HG02943 (cell line): ENCODE results near the gene HIGD1C.
"Not testable (repeated sequence)": the region's sequence is repeated elsewhere in the genome, so short reads cannot be mapped to it uniquely, and the experiment has no call there.

Experiments used
- ATAC-seq: cut with Tn5 transposase; IDR thresholded peaks from one replicate; pipeline ENCODE4 v1.9.1; 2021; ENCODE audit warnings: mild to moderate bottlenecking, low read depth, moderate library complexity; ENCODE audit not compliant: unreplicated experiment

HIGD1C gene

GRCh38 chr12:50952510-50952909, at the start of gene HIGD1C:
Gene HIGD1C, plus strand, starts transcription at chr12:50952544. Its CDS starts 1,455 bp downstream, at chr12:50953999.
- ATAC-seq: no peak

GRCh38 chr12:50908479-50908878, 43.9 kb upstream of the HIGD1C start:
- ATAC-seq: not testable (repeated sequence)

- not testable (repeated sequence) for ATAC-seq
Observed at GRCh38 chr12:50912361-50912760, 40.0 kb upstream of the HIGD1C start.

- no peak for ATAC-seq
Observed at GRCh38 chr12:50913224-50913623, 39.1 kb upstream of the HIGD1C start.

GRCh38 chr12:50914872-50915484, 37.4 kb upstream of the HIGD1C start:
- no peak for ATAC-seq

- no peak for ATAC-seq
Observed at GRCh38 chr12:50916292-50916691, 36.1 kb upstream of the HIGD1C start.

- ATAC-seq: no peak
Observed at GRCh38 chr12:50918584-50919316, 33.6 kb upstream of the HIGD1C start.

GRCh38 chr12:50922820-50923219, 29.5 kb upstream of the HIGD1C start:
- ATAC-seq: no peak

GRCh38 chr12:50923361-50924130, 28.8 kb upstream of the HIGD1C start:
- ATAC-seq: no peak

GRCh38 chr12:50924131-50924438, 28.3 kb upstream of the HIGD1C start:
- no peak for ATAC-seq

GRCh38 chr12:50924439-50925341, 27.7 kb upstream of the HIGD1C start:
- ATAC-seq: peak; percentile 86

GRCh38 chr12:50925342-50925651, 27.0 kb upstream of the HIGD1C start:
- ATAC-seq: no peak

GRCh38 chr12:50925920-50926319, 26.4 kb upstream of the HIGD1C start:
- ATAC-seq: no peak

- no peak for ATAC-seq
Observed at GRCh38 chr12:50926415-50926814, 25.9 kb upstream of the HIGD1C start.

- ATAC-seq: not testable (repeated sequence)
Observed at GRCh38 chr12:50926932-50927331, 25.4 kb upstream of the HIGD1C start.

GRCh38 chr12:50927356-50927755, 25.0 kb upstream of the HIGD1C start:
- no peak for ATAC-seq

- no peak for ATAC-seq
Observed at GRCh38 chr12:50927766-50928224, 24.5 kb upstream of the HIGD1C start.

GRCh38 chr12:50928392-50928791, 24.0 kb upstream of the HIGD1C start:
- no peak for ATAC-seq

GRCh38 chr12:50929831-50930230, 22.5 kb upstream of the HIGD1C start:
- ATAC-seq: no peak

- not testable (repeated sequence) for ATAC-seq
Observed at GRCh38 chr12:50930477-50930876, 21.9 kb upstream of the HIGD1C start.
